Measurements from ENCODE around the gene ILDR2.

DNA sequence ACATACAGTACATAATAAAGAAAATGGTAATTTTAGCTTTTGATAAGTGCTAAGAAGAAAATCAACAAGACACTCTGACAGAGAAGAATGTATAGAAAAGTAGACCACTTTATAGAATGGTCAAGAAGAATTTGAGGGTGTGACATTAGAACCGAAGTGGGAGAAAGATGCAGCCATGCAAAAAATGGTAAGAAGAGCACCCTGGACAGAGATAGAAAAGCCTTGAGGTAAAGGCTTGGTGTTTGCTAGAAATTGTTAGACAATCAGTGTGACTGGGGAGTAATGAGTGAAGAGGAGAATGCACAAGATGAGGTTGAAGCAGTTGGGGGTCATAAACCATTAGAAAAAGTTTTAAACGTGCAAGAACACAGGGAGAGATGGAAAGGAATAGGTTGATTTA lies 37.2 kb upstream of the ILDR2 start:
- TF ChIP-seq NCOA1 (IDR thresholded peaks at IDR 0.05; ENCODE audit: low read depth) (no peak), GMEB1 (CRISPR knock-in tag; IDR thresholded peaks at IDR 0.05) (no peak), BACH1 (tag; IDR thresholded peaks at IDR 0.05) (no peak), RAD21 (CRISPR knock-in tag; conservative IDR thresholded peaks at IDR 0.05 in 1 of 2, IDR thresholded peaks at IDR 0.05 in 1 of 2) (no peak), POLR2AphosphoS5 (IDR thresholded peaks at IDR 0.05; ENCODE audit: control insufficient read depth, insufficient read depth, low read depth, low read length) (no peak), TBP (optimal IDR thresholded peaks at IDR 0.05; ENCODE audit: low read depth, low read length) (no peak), TARDBP (IDR thresholded peaks at IDR 0.05) (no peak), SIN3B (IDR thresholded peaks at IDR 0.05; ENCODE audit: low read depth) (no peak), HINFP (tag; conservative IDR thresholded peaks at IDR 0.05; ENCODE audit: low read depth) (no peak)
- TF ChIP-seq, protein P1, sequence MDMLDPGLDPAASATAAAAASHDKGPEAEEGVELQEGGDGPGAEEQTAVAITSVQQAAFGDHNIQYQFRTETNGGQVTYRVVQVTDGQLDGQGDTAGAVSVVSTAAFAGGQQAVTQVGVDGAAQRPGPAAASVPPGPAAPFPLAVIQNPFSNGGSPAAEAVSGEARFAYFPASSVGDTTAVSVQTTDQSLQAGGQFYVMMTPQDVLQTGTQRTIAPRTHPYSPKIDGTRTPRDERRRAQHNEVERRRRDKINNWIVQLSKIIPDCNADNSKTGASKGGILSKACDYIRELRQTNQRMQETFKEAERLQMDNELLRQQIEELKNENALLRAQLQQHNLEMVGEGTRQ (CRISPR knock-in tag; IDR thresholded peaks at IDR 0.05) = no peak
- TF ChIP-seq, protein P2, sequence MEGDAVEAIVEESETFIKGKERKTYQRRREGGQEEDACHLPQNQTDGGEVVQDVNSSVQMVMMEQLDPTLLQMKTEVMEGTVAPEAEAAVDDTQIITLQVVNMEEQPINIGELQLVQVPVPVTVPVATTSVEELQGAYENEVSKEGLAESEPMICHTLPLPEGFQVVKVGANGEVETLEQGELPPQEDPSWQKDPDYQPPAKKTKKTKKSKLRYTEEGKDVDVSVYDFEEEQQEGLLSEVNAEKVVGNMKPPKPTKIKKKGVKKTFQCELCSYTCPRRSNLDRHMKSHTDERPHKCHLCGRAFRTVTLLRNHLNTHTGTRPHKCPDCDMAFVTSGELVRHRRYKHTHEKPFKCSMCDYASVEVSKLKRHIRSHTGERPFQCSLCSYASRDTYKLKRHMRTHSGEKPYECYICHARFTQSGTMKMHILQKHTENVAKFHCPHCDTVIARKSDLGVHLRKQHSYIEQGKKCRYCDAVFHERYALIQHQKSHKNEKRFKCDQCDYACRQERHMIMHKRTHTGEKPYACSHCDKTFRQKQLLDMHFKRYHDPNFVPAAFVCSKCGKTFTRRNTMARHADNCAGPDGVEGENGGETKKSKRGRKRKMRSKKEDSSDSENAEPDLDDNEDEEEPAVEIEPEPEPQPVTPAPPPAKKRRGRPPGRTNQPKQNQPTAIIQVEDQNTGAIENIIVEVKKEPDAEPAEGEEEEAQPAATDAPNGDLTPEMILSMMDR (IDR thresholded peaks at IDR 0.05 in 2 of 3, conservative IDR thresholded peaks at IDR 0.05 in 1 of 3; ENCODE audit: insufficient read depth in 2 of 3, low read depth in 1 of 3, low read length in 3 of 3) = no peak
- TF ChIP-seq, protein P3, sequence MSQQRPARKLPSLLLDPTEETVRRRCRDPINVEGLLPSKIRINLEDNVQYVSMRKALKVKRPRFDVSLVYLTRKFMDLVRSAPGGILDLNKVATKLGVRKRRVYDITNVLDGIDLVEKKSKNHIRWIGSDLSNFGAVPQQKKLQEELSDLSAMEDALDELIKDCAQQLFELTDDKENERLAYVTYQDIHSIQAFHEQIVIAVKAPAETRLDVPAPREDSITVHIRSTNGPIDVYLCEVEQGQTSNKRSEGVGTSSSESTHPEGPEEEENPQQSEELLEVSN (IDR thresholded peaks at IDR 0.05; ENCODE audit: borderline replicate concordance in 1 of 2, extremely low read depth in 1 of 2, insufficient read depth in 1 of 2, insufficient read length in 1 of 2, low read depth in 1 of 2, low read length in 1 of 2, poor library complexity in 1 of 2, severe bottlenecking in 1 of 2) = no peak

Data from K562 (cell line).